HG03378 (cell line): ENCODE results near the gene LRRN2.
"Not testable (repeated sequence)": the region's sequence is repeated elsewhere in the genome, so short reads cannot be mapped to it uniquely, and the experiment has no call there.

Source experiments
- ATAC-seq: cut with Tn5 transposase; IDR thresholded peaks from one replicate; pipeline ENCODE4 v1.9.1; 2021; ENCODE audit warnings: mild to moderate bottlenecking, moderate library complexity; ENCODE audit not compliant: unreplicated experiment

LRRN2 gene

GRCh38 chr1:204685236-204686006 lies at the start of gene LRRN2:
Gene LRRN2 (minus strand): TSS chr1:204685738. CDS start chr1:204619992, 65,746 bp downstream.
- no peak for ATAC-seq

GRCh38 chr1:204735042-204735441 lies 49.5 kb upstream of the LRRN2 start:
- no peak for ATAC-seq

GRCh38 chr1:204733869-204734596 lies 48.5 kb upstream of the LRRN2 start:
- no peak for ATAC-seq

GRCh38 chr1:204733289-204733688 lies 47.8 kb upstream of the LRRN2 start:
- no peak for ATAC-seq

GRCh38 chr1:204731985-204732575 lies 46.5 kb upstream of the LRRN2 start:
- no peak for ATAC-seq

GRCh38 chr1:204731509-204731908 lies 46.0 kb upstream of the LRRN2 start:
- no peak for ATAC-seq

- no peak for ATAC-seq
Measured at GRCh38 chr1:204730826-204731459, 45.4 kb upstream of the LRRN2 start.

- no peak for ATAC-seq
Measured at GRCh38 chr1:204729516-204729915, 44.0 kb upstream of the LRRN2 start.

- ATAC-seq: no peak
Measured at GRCh38 chr1:204728456-204728855, 42.9 kb upstream of the LRRN2 start.

- no peak for ATAC-seq
Measured at GRCh38 chr1:204728045-204728444, 42.5 kb upstream of the LRRN2 start.

- ATAC-seq: not testable (repeated sequence)
Measured at GRCh38 chr1:204727438-204727837, 41.9 kb upstream of the LRRN2 start.

- no peak for ATAC-seq
Measured at GRCh38 chr1:204726478-204726877, 40.9 kb upstream of the LRRN2 start.

- no peak for ATAC-seq
Measured at GRCh38 chr1:204725821-204726448, 40.4 kb upstream of the LRRN2 start.

- ATAC-seq: no peak
Measured at GRCh38 chr1:204723131-204723787, 37.7 kb upstream of the LRRN2 start.

- ATAC-seq: no peak
Measured at GRCh38 chr1:204721373-204722055, 36.0 kb upstream of the LRRN2 start.

GRCh38 chr1:204716660-204717059 lies 31.1 kb upstream of the LRRN2 start:
- no peak for ATAC-seq

- no peak for ATAC-seq
Measured at GRCh38 chr1:204714861-204715511, 29.4 kb upstream of the LRRN2 start.

- no peak for ATAC-seq
Measured at GRCh38 chr1:204714194-204714860, 28.8 kb upstream of the LRRN2 start.

- ATAC-seq: no peak
Measured at GRCh38 chr1:204713541-204713940, 28.0 kb upstream of the LRRN2 start.
